GM21723 (cell line): ENCODE data around the gene ZNHIT2.

Experiments used
- ATAC-seq: cut with Tn5 transposase; IDR thresholded peaks from one replicate; pipeline ENCODE4 v1.9.1; 2021; ENCODE audit warnings: mild to moderate bottlenecking, moderate library complexity; ENCODE audit not compliant: unreplicated experiment

ZNHIT2 gene

GRCh38 chr11:65134952-65135632 lies 17.6 kb upstream of the ZNHIT2 start:
- peak; percentile 67 for ATAC-seq

- peak; percentile 54 for ATAC-seq
Observed at GRCh38 chr11:65134240-65134951, 16.9 kb upstream of the ZNHIT2 start, which contains the start of gene SYVN1. SYVN1 (minus strand) TSS chr11:65134519; CDS start chr11:65133601, 918 bp downstream.

- no peak for ATAC-seq
Observed at GRCh38 chr11:65133724-65134123, 16.2 kb upstream of the ZNHIT2 start.

GRCh38 chr11:65132988-65133700 lies 15.6 kb upstream of the ZNHIT2 start:
- ATAC-seq: no peak

- peak; percentile 43 for ATAC-seq
Observed at GRCh38 chr11:65132238-65132987, 14.9 kb upstream of the ZNHIT2 start.

GRCh38 chr11:65131895-65132237 lies 14.4 kb upstream of the ZNHIT2 start:
- no peak for ATAC-seq

GRCh38 chr11:65131417-65131776 lies 13.9 kb upstream of the ZNHIT2 start:
- no peak for ATAC-seq

- ATAC-seq: no peak
Observed at GRCh38 chr11:65130631-65131416, 13.3 kb upstream of the ZNHIT2 start.

- ATAC-seq: no peak
Observed at GRCh38 chr11:65129649-65130441, 12.3 kb upstream of the ZNHIT2 start.

- ATAC-seq: no peak
Observed at GRCh38 chr11:65128182-65129145, 11.0 kb upstream of the ZNHIT2 start.

- ATAC-seq: no peak
Observed at GRCh38 chr11:65127473-65128181, 10.1 kb upstream of the ZNHIT2 start.

- no peak for ATAC-seq
Observed at GRCh38 chr11:65126624-65127274, 9.2 kb upstream of the ZNHIT2 start.

GRCh38 chr11:65125197-65126056 lies 7.9 kb upstream of the ZNHIT2 start:
- ATAC-seq: no peak

- ATAC-seq: no peak
Observed at GRCh38 chr11:65124480-65125196, 7.1 kb upstream of the ZNHIT2 start.

- peak; percentile 64 for ATAC-seq
Observed at GRCh38 chr11:65121865-65122696, 4.6 kb upstream of the ZNHIT2 start, which contains the start of the genes FAU and MRPL49. FAU (minus strand) TSS chr11:65122134; CDS start chr11:65121813, 321 bp downstream. MRPL49 (plus strand) TSS chr11:65122321; CDS start chr11:65122347, 26 bp downstream.
